GM21619 (cell line): Measurements from ENCODE around the gene TERF2IP.
A peak's percentile ranks its signal among the peaks of the same experiment; 100 is the strongest.

Source experiments
- ATAC-seq: cut with Tn5 transposase; IDR thresholded peaks from one replicate; pipeline ENCODE4 v1.9.1; 2021; ENCODE audit not compliant: unreplicated experiment

Gene TERF2IP

GRCh38 chr16:75632857-75633256, 14.7 kb upstream of the TERF2IP start:
- ATAC-seq, result no peak

- ATAC-seq, result no peak
Measured at GRCh38 chr16:75635036-75635435, 12.5 kb upstream of the TERF2IP start.

GRCh38 chr16:75640598-75640997, 7.0 kb upstream of the TERF2IP start:
- no peak for ATAC-seq

- no peak for ATAC-seq
Measured at GRCh38 chr16:75644240-75645012, 3.1 kb upstream of the TERF2IP start.

- peak; percentile 15 for ATAC-seq
Measured at GRCh38 chr16:75647112-75647491, 471 bp upstream of the TERF2IP start.

- peak; percentile 32 for ATAC-seq
Measured at GRCh38 chr16:75648265-75649076, 898 bp downstream of the TERF2IP start.

GRCh38 chr16:75653922-75654321, 6.3 kb downstream of the TERF2IP start:
- no peak for ATAC-seq

GRCh38 chr16:75658175-75658574, 10.6 kb downstream of the TERF2IP start:
- no peak for ATAC-seq

- ATAC-seq, result no peak
Measured at GRCh38 chr16:75660321-75660720, 12.7 kb downstream of the TERF2IP start.

GRCh38 chr16:75660726-75661302, 13.2 kb downstream of the TERF2IP start:
- ATAC-seq, result no peak

GRCh38 chr16:75667503-75667902, 19.9 kb downstream of the TERF2IP start:
- no peak for ATAC-seq

- ATAC-seq, result no peak
Measured at GRCh38 chr16:75676909-75677308, 29.3 kb downstream of the TERF2IP start, which contains the start of gene CPHXL2. Gene CPHXL2 (minus strand): TSS chr16:75677009. CDS start chr16:75676999, 10 bp downstream.

- ATAC-seq, result no peak
Measured at GRCh38 chr16:75679366-75679765, 31.8 kb downstream of the TERF2IP start.

GRCh38 chr16:75682308-75682707, 34.7 kb downstream of the TERF2IP start:
- no peak for ATAC-seq

- no peak for ATAC-seq
Measured at GRCh38 chr16:75687361-75687760, 39.8 kb downstream of the TERF2IP start.

GRCh38 chr16:75695708-75696107, 48.1 kb downstream of the TERF2IP start:
- no peak for ATAC-seq

- ATAC-seq, result no peak
Measured at GRCh38 chr16:75697571-75697970, 50.0 kb downstream of the TERF2IP start.

- no peak for ATAC-seq
Measured at GRCh38 chr16:75701361-75701760, 53.8 kb downstream of the TERF2IP start, which contains the start of gene DUXB. Gene DUXB (minus strand): TSS chr16:75701461. CDS start chr16:75701418, 43 bp downstream.

GRCh38 chr16:75702242-75702641, 54.7 kb downstream of the TERF2IP start:
- ATAC-seq, result no peak

GRCh38 chr16:75703306-75703705, 55.7 kb downstream of the TERF2IP start:
- no peak for ATAC-seq
